ENCODE measurements around the gene OR1E2.
"Not testable (repeated sequence)": the region's sequence is repeated elsewhere in the genome, so short reads cannot be mapped to it uniquely, and the experiment has no call there.

- TF ChIP-seq CTCF, POLR2AphosphoS5, EP300, POLR2A (IDR thresholded peaks at IDR 0.05): not testable (repeated sequence)
These were observed 35.8 kb downstream of the OR1E2 start for GRCh38 chr17:3397801-3398200.
